Prostate gland (tissue), 2 donors: Measurements from ENCODE around the gene LYRM4.

ENCODE experiments used
- CTCF ChIP-seq, 4 experiments: fragments of 200-600 bp in 2 of 4; fragments of 450-650 bp in 2 of 4; sonication (generic) in 2 of 4; IDR thresholded peaks; 1 replicate in 3 of 4; 2 replicates in 1 of 4; pipeline ENCODE4 v1.5.1; 2016 to 2019; ENCODE audit warnings: antibody characterized with exemption in 4 of 4, mild to moderate bottlenecking in 2 of 4, moderate library complexity in 2 of 4
- POLR2A ChIP-seq: fragments of 450-650 bp; IDR thresholded peaks from one replicate; pipeline ENCODE4 v1.6.1; 2016; ENCODE audit warnings: antibody characterized with exemption, mild to moderate bottlenecking
- POLR2AphosphoS5 ChIP-seq: sonication (generic); formaldehyde crosslinking; IDR thresholded peaks from one replicate; pipeline ENCODE4 v1.6.1; 2017; ENCODE audit warnings: antibody characterized with exemption

GRCh38 chr6:5067305-5067704 is 193.4 kb downstream of the LYRM4 start:
- TF ChIP-seq CTCF (IDR thresholded peaks at IDR 0.05), result no peak
- no peak for TF ChIP-seq POLR2A
- no peak for TF ChIP-seq POLR2AphosphoS5
